SU-DHL-6 (cell line): ENCODE measurements around the gene LVRN.

Source experiments
- H2AFZ ChIP-seq: fragments of 200-600 bp; sonication (generic); 2 replicates; pipeline ENCODE4 v1.6.1; 2014; ENCODE audit warnings: low read depth, mild to moderate bottlenecking, moderate library complexity, mixed read lengths, antibody characterized with exemption, low read length; ENCODE audit not compliant: severe bottlenecking
- H3F3A ChIP-seq: fragments of 200-600 bp; shearing (Covaris generic); 2 replicates; pipeline ENCODE4 v1.6.0; 2016; ENCODE audit warnings: antibody characterized with exemption, mild to moderate bottlenecking; ENCODE audit not compliant: insufficient read depth
- H3K27ac ChIP-seq: fragments of 200-600 bp; sonication (generic); 2 replicates; pipeline ENCODE4 v1.5.1; 2016; ENCODE audit warnings: low read depth, mild to moderate bottlenecking, low read length, moderate library complexity, mixed read lengths
- H3K27me3 ChIP-seq: fragments of 200-600 bp; sonication (generic), shearing (Covaris generic); 2 replicates; pipeline ENCODE4 v1.6.0; 2014; ENCODE audit warnings: mild to moderate bottlenecking, low read length
- H3K36me3 ChIP-seq: fragments of 200-600 bp; sonication (generic); 2 replicates; pipeline ENCODE4 v1.6.1; 2014; ENCODE audit warnings: mild to moderate bottlenecking, low read length, mixed read lengths
- H3K4me2 ChIP-seq: fragments of 300-600, 200-600 bp; shearing (Covaris generic), sonication (generic); 2 replicates; pipeline ENCODE4 v1.6.0; 2014; ENCODE audit warnings: low read length, low read depth, mild to moderate bottlenecking; ENCODE audit not compliant: poor library complexity, severe bottlenecking
- H3K4me3 ChIP-seq: fragments of 200-600 bp; sonication (generic); 2 replicates; pipeline ENCODE4 v1.5.1; 2014; ENCODE audit warnings: antibody characterized with exemption, low read length, mild to moderate bottlenecking, mixed read lengths; ENCODE audit not compliant: insufficient read depth, poor library complexity, severe bottlenecking
- H3K79me2 ChIP-seq: fragments of 200-600 bp; sonication (generic); 2 replicates; pipeline ENCODE4 v1.6.1; 2014; ENCODE audit warnings: mild to moderate bottlenecking, low read length, moderate library complexity; ENCODE audit not compliant: insufficient read depth
- H3K9ac ChIP-seq: fragments of 200-600 bp; sonication (generic); 2 replicates; pipeline ENCODE4 v1.7.0; 2014; ENCODE audit warnings: mild to moderate bottlenecking, low read length
- H3K9me2 ChIP-seq: fragments of 200-600 bp; sonication (generic); replicated peaks from 2 replicates; pipeline ENCODE4 v1.6.1; 2014; ENCODE audit warnings: low read length; ENCODE audit not compliant: insufficient read depth
- H3K9me3 ChIP-seq: fragments of 200-600 bp; sonication (generic); 2 replicates; pipeline ENCODE4 v1.6.1; 2014; ENCODE audit warnings: low read length, mixed read lengths; ENCODE audit not compliant: insufficient read depth
- H4K20me1 ChIP-seq: fragments of 200-600 bp; sonication (generic); 2 replicates; pipeline ENCODE4 v1.6.1; 2014; ENCODE audit warnings: low read depth, mild to moderate bottlenecking, antibody characterized with exemption, low read length, moderate library complexity, mixed read lengths
- CTCF ChIP-seq: fragments of 200-600 bp; sonication (generic); IDR thresholded peaks from one replicate; pipeline ENCODE4 v1.5.1; 2017; ENCODE audit warnings: antibody characterized with exemption, mild to moderate bottlenecking, low read length, moderate library complexity; ENCODE audit not compliant: insufficient read depth, poor library complexity, severe bottlenecking
- EZH2phosphoT487 ChIP-seq: fragments of 200-600 bp; sonication (generic), shearing (Covaris generic); conservative IDR thresholded peaks from 2 replicates; pipeline ENCODE4 v1.6.1; 2018; ENCODE audit warnings: mild to moderate bottlenecking, antibody characterized with exemption, low read length, moderate library complexity, mixed read lengths

LVRN gene

GRCh38 chr5:116011046-116011445 lies 48.8 kb downstream of the LVRN start:
- no peaks in the 10 kb centered on the region for H3K27me3 ChIP-seq
- no peaks in the 10 kb centered on the region for H3K9me3 ChIP-seq
- no peak overlapping the region for H3K27ac ChIP-seq
- H3K4me3 ChIP-seq: no peak overlapping the region
- no peaks in the 10 kb centered on the region for H3F3A ChIP-seq
- H3K9ac ChIP-seq: no peak overlapping the region
- no peak for TF ChIP-seq EZH2phosphoT487
- TF ChIP-seq CTCF: no peak
- no peak overlapping the region for H3K4me2 ChIP-seq
- no peaks in the 10 kb centered on the region for H4K20me1 ChIP-seq
- H3K79me2 ChIP-seq: no peaks in the 10 kb centered on the region
- H3K9me2 ChIP-seq: no peaks in the 10 kb centered on the region
- no peak overlapping the region for H2AFZ ChIP-seq
- no peaks in the 10 kb centered on the region for H3K36me3 ChIP-seq

GRCh38 chr5:116013207-116013785 lies 51.0 kb downstream of the LVRN start:
- Histone ChIP-seq H3K9ac (no peak overlapping the region), H3K4me2 (no peak overlapping the region), H4K20me1 (no peaks in the 10 kb centered on the region), H3K27me3 (no peaks in the 10 kb centered on the region), H3K36me3 (no peaks in the 10 kb centered on the region), H2AFZ (no peak overlapping the region), H3K79me2 (no peaks in the 10 kb centered on the region), H3F3A (no peaks in the 10 kb centered on the region), H3K4me3 (no peak overlapping the region), H3K9me3 (no peaks in the 10 kb centered on the region), H3K9me2 (no peaks in the 10 kb centered on the region), H3K27ac (no peak overlapping the region)
- no peak for TF ChIP-seq EZH2phosphoT487
- TF ChIP-seq CTCF: no peak

GRCh38 chr5:116013936-116014335 lies 51.7 kb downstream of the LVRN start:
- Histone ChIP-seq H3K79me2 (no peaks in the 10 kb centered on the region), H3K4me2 (no peak overlapping the region), H4K20me1 (no peaks in the 10 kb centered on the region), H3F3A (no peaks in the 10 kb centered on the region), H2AFZ (no peak overlapping the region), H3K4me3 (no peak overlapping the region), H3K9me2 (no peaks in the 10 kb centered on the region), H3K36me3 (no peaks in the 10 kb centered on the region), H3K9me3 (no peaks in the 10 kb centered on the region), H3K9ac (no peak overlapping the region), H3K27ac (no peak overlapping the region), H3K27me3 (no peaks in the 10 kb centered on the region)
- no peak for TF ChIP-seq CTCF
- no peak for TF ChIP-seq EZH2phosphoT487
